ENCODE results near the gene GVQW3. TPM values are rescaled to one million over a fixed set of nuclear protein-coding genes. Genes with fewer than 3 reads are reported as not detected.

Gene GVQW3
- total and polyA plus RNA-seq, 2 of the 13 experiments (the other 11 are each of a cell fraction or from before 2014, with no cell fraction given): 5.0 to 5.6 TPM

- TF ChIP-seq, protein P1, sequence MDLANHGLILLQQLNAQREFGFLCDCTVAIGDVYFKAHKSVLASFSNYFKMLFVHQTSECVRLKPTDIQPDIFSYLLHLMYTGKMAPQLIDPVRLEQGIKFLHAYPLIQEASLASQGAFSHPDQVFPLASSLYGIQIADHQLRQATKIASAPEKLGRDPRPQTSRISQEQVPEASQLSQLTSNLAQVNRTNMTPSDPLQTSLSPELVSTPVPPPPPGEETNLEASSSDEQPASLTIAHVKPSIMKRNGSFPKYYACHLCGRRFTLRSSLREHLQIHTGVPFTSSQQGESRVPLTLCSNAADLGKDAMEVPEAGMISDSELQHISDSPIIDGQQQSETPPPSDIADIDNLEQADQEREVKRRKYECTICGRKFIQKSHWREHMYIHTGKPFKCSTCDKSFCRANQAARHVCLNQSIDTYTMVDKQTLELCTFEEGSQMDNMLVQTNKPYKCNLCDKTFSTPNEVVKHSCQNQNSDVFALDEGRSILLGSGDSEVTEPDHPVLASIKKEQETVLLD (CRISPR knock-in tag; IDR thresholded peaks at IDR 0.05; ENCODE audit: low read depth): no peak
- TF ChIP-seq, protein P2, sequence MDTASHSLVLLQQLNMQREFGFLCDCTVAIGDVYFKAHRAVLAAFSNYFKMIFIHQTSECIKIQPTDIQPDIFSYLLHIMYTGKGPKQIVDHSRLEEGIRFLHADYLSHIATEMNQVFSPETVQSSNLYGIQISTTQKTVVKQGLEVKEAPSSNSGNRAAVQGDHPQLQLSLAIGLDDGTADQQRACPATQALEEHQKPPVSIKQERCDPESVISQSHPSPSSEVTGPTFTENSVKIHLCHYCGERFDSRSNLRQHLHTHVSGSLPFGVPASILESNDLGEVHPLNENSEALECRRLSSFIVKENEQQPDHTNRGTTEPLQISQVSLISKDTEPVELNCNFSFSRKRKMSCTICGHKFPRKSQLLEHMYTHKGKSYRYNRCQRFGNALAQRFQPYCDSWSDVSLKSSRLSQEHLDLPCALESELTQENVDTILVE (CRISPR knock-in tag; IDR thresholded peaks at IDR 0.05): 0 out of 2 replicates have a peak, but pooled peaks have one; percentile 45
- no peak for TF ChIP-seq ZNF766 (CRISPR knock-in tag; IDR thresholded peaks at IDR 0.05; ENCODE audit: borderline replicate concordance)
- TF ChIP-seq CSRNP1 (CRISPR knock-in tag; IDR thresholded peaks at IDR 0.05): 0 out of 2 replicates have a peak, but pooled peaks have one; percentile 18
- TF ChIP-seq, protein P3, sequence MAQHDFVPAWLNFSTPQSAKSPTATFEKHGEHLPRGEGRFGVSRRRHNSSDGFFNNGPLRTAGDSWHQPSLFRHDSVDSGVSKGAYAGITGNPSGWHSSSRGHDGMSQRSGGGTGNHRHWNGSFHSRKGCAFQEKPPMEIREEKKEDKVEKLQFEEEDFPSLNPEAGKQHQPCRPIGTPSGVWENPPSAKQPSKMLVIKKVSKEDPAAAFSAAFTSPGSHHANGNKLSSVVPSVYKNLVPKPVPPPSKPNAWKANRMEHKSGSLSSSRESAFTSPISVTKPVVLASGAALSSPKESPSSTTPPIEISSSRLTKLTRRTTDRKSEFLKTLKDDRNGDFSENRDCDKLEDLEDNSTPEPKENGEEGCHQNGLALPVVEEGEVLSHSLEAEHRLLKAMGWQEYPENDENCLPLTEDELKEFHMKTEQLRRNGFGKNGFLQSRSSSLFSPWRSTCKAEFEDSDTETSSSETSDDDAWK (CRISPR knock-in tag; IDR thresholded peaks at IDR 0.05): no peak
- no peak for TF ChIP-seq ZNF17 (CRISPR knock-in tag; IDR thresholded peaks at IDR 0.05)
- TF ChIP-seq RERE (CRISPR knock-in tag; IDR thresholded peaks at IDR 0.05; ENCODE audit: low read depth): no peak
- TF ChIP-seq NCOA5 (CRISPR knock-in tag; IDR thresholded peaks at IDR 0.05): no peak
- no peak for TF ChIP-seq CBX1 (IDR thresholded peaks at IDR 0.05; ENCODE audit: low read depth)
- no peak for TF ChIP-seq DBP (CRISPR knock-in tag; IDR thresholded peaks at IDR 0.05; ENCODE audit: not compliant biosample characterization)
- TF ChIP-seq, protein P4, sequence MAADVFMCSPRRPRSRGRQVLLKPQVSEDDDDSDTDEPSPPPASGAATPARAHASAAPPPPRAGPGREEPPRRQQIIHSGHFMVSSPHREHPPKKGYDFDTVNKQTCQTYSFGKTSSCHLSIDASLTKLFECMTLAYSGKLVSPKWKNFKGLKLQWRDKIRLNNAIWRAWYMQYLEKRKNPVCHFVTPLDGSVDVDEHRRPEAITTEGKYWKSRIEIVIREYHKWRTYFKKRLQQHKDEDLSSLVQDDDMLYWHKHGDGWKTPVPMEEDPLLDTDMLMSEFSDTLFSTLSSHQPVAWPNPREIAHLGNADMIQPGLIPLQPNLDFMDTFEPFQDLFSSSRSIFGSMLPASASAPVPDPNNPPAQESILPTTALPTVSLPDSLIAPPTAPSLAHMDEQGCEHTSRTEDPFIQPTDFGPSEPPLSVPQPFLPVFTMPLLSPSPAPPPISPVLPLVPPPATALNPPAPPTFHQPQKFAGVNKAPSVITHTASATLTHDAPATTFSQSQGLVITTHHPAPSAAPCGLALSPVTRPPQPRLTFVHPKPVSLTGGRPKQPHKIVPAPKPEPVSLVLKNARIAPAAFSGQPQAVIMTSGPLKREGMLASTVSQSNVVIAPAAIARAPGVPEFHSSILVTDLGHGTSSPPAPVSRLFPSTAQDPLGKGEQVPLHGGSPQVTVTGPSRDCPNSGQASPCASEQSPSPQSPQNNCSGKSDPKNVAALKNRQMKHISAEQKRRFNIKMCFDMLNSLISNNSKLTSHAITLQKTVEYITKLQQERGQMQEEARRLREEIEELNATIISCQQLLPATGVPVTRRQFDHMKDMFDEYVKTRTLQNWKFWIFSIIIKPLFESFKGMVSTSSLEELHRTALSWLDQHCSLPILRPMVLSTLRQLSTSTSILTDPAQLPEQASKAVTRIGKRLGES (CRISPR knock-in tag; IDR thresholded peaks at IDR 0.05; ENCODE audit: borderline replicate concordance): no peak
- TF ChIP-seq NR1H2 (CRISPR knock-in tag; IDR thresholded peaks at IDR 0.05; ENCODE audit: borderline replicate concordance, low read depth): no peak
Measured at GRCh38 chr11:76444384-76445120, 63.4 kb downstream of the GVQW3 start, which contains the start of gene EMSY (continued).
